Gastroesophageal sphincter (tissue), 4 donors: ENCODE measurements around the gene BICRA. TPM values are rescaled to one million over a fixed set of nuclear protein-coding genes. Genes with fewer than 3 reads are reported as not detected.
A peak's percentile ranks its signal among the peaks of the same experiment; 100 is the strongest.

Experiments
- ATAC-seq: fragments of 150-250 bp; one replicate; pipeline ENCODE4 v1.9.1; 2016; ENCODE audit warnings: mild to moderate bottlenecking, moderate library complexity
- H3K27ac ChIP-seq, 4 donors: fragments of 200-600 bp; sonication (generic) in 3 of 4; 1 replicate in 3 of 4; 2 replicates in 1 of 4; pipeline ENCODE4 v1.5.1; 2016 to 2019
- H3K27me3 ChIP-seq: fragments of 200-600 bp; sonication (generic); one replicate; pipeline ENCODE4 v1.5.1; 2019
- H3K36me3 ChIP-seq, 2 donors: fragments of 200-600 bp; sonication (generic); one replicate each; pipeline ENCODE4 v1.5.1; 2019; ENCODE audit warnings: control low read depth in 1 of 2
- H3K4me1 ChIP-seq, 3 donors: fragments of 200-600 bp; sonication (generic); 1 replicate in 2 of 3; 2 replicates in 1 of 3; pipeline ENCODE4 v1.5.1; 2016 to 2019; ENCODE audit warnings: control low read depth in 2 of 3
- H3K4me3 ChIP-seq, 2 donors: fragments of 200-600 bp; sonication (generic); one replicate each; pipeline ENCODE4 v1.5.1; 2019; ENCODE audit warnings: mild to moderate bottlenecking in 1 of 2, moderate library complexity in 1 of 2
- H3K9me3 ChIP-seq, 3 donors: fragments of 200-600 bp; sonication (generic); one replicate each; pipeline ENCODE4 v1.5.1; 2017 to 2019; ENCODE audit warnings: control low read depth in 2 of 3
- EP300 ChIP-seq: sonication (generic); formaldehyde crosslinking; IDR thresholded peaks from one replicate; pipeline ENCODE4 v1.6.1; 2017; ENCODE audit warnings: antibody characterized with exemption, mild to moderate bottlenecking
- POLR2A ChIP-seq, 2 donors: fragments of 450-650 bp; IDR thresholded peaks; one replicate each; pipeline ENCODE4 v1.6.1; 2017; ENCODE audit warnings: antibody characterized with exemption in 2 of 2, mild to moderate bottlenecking in 2 of 2, moderate library complexity in 1 of 2
- POLR2AphosphoS5 ChIP-seq: sonication (generic); formaldehyde crosslinking; IDR thresholded peaks from one replicate; pipeline ENCODE4 v1.6.1; 2017; ENCODE audit warnings: antibody characterized with exemption
- WGBS, 2 donors: methylation state at CpG; one replicate each; pipeline ENCODE4 v1.1.5; 2018; ENCODE audit warnings: low coverage in 1 of 2; 5-methylcytosine and 5-hydroxymethylcytosine counted together
- total RNA-seq, 4 donors: library from RNA; depleted of rRNA; stranded (reverse); fragments of >200 nt; gene quantifications; one replicate each; pipeline ENCODE4 v1.1.0, GENCODE V29; 2016
- TF ChIP-seq, protein P1 (sequence below), 4 experiments: fragments of 200-600 bp in 2 of 4; fragments of 450-650 bp in 2 of 4; sonication (generic) in 1 of 4; IDR thresholded peaks; one replicate each; pipeline ENCODE4 v1.5.1; 2017 to 2019; ENCODE audit warnings: antibody characterized with exemption in 4 of 4, mild to moderate bottlenecking in 2 of 4, moderate library complexity in 2 of 4

Gene BICRA
- total RNA-seq: 10 to 100 TPM in 2 of 4 donors, 1 to 10 TPM in 2; 6.5 to 29.1 (median 11.5) TPM

DNA sequence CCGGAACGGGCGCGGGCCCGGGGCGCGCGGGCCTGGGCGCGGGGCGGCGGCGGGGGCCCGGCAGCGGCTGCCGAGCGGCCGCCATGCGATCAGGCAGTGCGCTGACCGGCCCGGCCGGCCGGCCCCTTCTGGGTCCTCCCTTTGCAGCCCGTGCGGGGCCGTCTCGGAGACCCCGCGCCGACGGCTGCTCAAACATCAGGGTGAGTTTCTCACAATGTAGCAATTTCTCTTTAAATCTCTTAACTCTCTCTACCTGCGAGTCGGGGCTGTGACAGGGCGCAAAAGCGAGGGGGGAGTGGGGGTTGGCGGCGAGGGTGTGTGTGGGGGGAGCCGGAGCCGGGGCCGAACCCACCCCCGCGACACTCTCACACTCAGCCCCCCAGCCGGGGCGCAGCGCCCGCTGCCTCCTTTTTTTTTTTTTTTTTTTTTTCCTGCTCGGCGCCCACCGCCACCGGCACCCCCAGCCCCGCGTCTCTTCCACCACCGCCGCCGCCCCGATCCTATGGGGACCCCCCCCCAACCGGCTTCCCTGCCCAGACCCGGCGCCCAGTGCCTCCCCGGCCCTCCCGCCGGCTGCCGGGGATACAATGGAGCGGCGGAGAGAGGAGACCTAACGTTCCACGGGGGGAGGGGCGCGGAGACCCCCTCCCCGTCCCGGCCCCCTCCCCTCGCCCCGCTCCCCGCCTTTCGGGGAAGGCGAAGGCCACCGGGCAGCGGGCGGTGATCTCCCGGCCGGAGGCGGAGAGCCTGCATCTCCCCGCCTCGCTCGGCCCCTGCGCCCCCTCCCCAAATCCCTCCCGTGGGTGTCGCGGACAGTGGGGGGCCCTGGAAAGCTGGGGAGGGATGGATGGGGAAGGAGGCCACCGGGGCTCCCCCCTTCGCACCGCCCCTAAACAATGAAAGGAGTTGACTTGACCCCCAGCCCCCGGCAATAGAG, at the start of gene BICRA:
Gene BICRA (plus strand): TSS at position 166 of the 937 bp plus-strand sequence. CDS start 64,441 bp downstream, outside the sequence.
- Histone ChIP-seq H3K4me3 (peak within 1 kb of the TSS; percentile 70 to 97), H3K27ac (peak within 1 kb of the TSS; percentile 96 to 99 (median 98)), H3K27me3 (no peaks in the 10 kb centered on the region), H3K4me1 (peaks cover 3 to 55% (median 36%) of the 10 kb centered on the region in 3 donors), H3K9me3 (no peaks in the 10 kb centered on the region), H3K36me3 (no peaks in the 10 kb centered on the region)
- peak; percentile 79 for ATAC-seq
- WGBS, 2 donors: 0% methylated on average over 10 of the region's 94 CpGs; no CpG with 5 or more reads in 1 of the 2 donors
- TF ChIP-seq POLR2AphosphoS5 (peak; percentile 54), POLR2A (IDR thresholded peaks at IDR 0.05) (peak; percentile 35 to 43)
- TF ChIP-seq, protein P1, sequence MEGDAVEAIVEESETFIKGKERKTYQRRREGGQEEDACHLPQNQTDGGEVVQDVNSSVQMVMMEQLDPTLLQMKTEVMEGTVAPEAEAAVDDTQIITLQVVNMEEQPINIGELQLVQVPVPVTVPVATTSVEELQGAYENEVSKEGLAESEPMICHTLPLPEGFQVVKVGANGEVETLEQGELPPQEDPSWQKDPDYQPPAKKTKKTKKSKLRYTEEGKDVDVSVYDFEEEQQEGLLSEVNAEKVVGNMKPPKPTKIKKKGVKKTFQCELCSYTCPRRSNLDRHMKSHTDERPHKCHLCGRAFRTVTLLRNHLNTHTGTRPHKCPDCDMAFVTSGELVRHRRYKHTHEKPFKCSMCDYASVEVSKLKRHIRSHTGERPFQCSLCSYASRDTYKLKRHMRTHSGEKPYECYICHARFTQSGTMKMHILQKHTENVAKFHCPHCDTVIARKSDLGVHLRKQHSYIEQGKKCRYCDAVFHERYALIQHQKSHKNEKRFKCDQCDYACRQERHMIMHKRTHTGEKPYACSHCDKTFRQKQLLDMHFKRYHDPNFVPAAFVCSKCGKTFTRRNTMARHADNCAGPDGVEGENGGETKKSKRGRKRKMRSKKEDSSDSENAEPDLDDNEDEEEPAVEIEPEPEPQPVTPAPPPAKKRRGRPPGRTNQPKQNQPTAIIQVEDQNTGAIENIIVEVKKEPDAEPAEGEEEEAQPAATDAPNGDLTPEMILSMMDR (IDR thresholded peaks at IDR 0.05): no peak

DNA sequence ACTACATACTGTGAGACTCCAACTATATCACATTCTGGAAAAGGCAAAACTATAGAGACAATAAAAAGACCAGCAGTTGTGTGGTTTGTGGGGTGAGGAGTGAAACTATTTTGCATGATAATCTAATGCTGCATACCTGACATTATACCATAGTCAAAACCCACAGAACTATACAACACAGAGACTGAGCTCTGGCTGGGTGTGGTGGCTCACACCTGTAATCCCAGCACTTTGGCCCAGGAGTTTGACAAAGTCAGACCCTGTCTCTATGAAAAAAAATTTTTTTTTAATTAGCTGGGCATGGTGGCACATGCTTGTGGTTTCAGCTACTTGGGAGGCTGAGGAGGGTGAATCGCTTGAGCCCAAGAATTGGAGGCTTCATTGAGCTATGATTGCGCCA, 47.9 kb upstream of the BICRA start:
- H3K27me3 ChIP-seq: no peaks in the 10 kb centered on the region
- TF ChIP-seq EP300: no peak
- TF ChIP-seq, protein P1 (IDR thresholded peaks at IDR 0.05): no peak
- TF ChIP-seq POLR2AphosphoS5: no peak
- no peaks in the 10 kb centered on the region for H3K4me1 ChIP-seq
- H3K9me3 ChIP-seq: no peaks in the 10 kb centered on the region
- H3K27ac ChIP-seq: no peak overlapping the region
- no peak for ATAC-seq
- 88% methylated on average over 2 of the region's 2 CpGs; no CpG with 5 or more reads in 1 of the 2 donors for WGBS, 2 donors
- H3K4me3 ChIP-seq: no peak overlapping the region
- H3K36me3 ChIP-seq: no peaks in the 10 kb centered on the region

DNA sequence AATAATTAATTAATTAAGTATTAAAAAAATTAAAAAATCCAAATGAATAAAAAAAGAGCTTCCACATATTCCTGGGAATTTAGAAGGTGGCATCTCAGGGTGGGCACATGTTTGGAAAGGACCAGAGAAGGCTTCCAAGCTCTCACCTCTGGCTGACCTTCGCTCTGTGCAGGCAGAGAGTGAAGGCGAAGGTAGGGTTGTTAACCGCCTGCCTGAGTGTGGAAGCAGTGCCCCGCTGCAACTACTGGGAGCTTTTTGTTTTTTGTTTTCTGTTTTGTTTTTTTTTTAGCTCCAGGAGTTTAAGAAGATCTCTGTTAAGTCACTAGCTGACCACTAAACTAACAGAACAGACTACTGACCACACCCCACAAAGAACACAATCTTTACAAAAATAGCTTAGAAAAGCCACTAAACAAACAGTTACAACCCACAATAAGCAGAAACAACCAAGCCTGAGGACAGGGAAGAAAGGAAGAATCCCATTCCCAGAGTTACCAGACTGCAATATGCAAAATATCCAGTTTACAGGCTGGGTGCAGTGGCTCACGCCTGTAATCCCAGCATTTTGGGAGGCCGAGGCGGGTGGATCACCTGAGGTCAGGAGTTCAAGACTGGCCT, 47.4 kb upstream of the BICRA start:
- Histone ChIP-seq H3K9me3 (no peaks in the 10 kb centered on the region), H3K27ac (no peak overlapping the region), H3K4me1 (no peaks in the 10 kb centered on the region), H3K27me3 (no peaks in the 10 kb centered on the region), H3K36me3 (no peaks in the 10 kb centered on the region), H3K4me3 (no peak overlapping the region)
- TF ChIP-seq, protein P1 (IDR thresholded peaks at IDR 0.05): no peak
- TF ChIP-seq EP300 (no peak), POLR2AphosphoS5 (no peak), POLR2A (IDR thresholded peaks at IDR 0.05) (no peak)
- 90 to 94% methylated on average over 5 to 7 of the region's 7 CpGs for WGBS, 2 donors
- ATAC-seq: no peak

DNA sequence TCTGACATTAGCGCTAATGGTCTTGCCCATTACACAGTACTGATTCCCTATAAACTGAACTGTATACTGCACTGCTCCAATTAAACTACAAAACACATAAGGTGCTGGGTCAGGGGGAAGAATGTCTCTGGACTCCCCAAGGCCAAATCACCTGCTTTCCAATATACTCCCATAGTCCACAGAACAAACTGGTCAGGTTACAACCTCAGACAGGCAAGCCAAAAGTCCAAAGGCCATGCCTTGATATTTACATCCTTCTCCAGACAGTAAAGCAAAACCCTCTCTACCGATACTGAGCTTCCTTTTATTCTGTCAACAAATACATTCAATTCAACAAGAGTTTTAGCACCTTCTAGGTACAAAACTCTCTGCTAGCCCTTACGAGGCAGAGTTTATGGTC, 44.9 kb upstream of the BICRA start:
- H3K9me3 ChIP-seq: no peaks in the 10 kb centered on the region
- 77 to 92% methylated on average over 3 of the region's 3 CpGs for WGBS, 2 donors
- ATAC-seq: no peak
- no peak for TF ChIP-seq POLR2A (IDR thresholded peaks at IDR 0.05)
- TF ChIP-seq POLR2AphosphoS5: no peak
- TF ChIP-seq, protein P1 (IDR thresholded peaks at IDR 0.05): no peak
- no peak for TF ChIP-seq EP300
- no peaks in the 10 kb centered on the region for H3K27me3 ChIP-seq
- H3K4me1 ChIP-seq: no peaks in the 10 kb centered on the region
- no peak overlapping the region for H3K4me3 ChIP-seq
- no peaks in the 10 kb centered on the region for H3K36me3 ChIP-seq
- no peak overlapping the region for H3K27ac ChIP-seq
